ENCODE results near the gene CYREN. TPM values are rescaled to one million over a fixed set of nuclear protein-coding genes. Genes with fewer than 3 reads are reported as not detected.
A peak's percentile ranks its signal among the peaks of the same experiment; 100 is the strongest.

CYREN gene
- total RNA-seq, 2 donors from 2014 or later, result 25.5 to 31.4 TPM

GRCh38 chr7:135158141-135158655, 12.3 kb downstream of the CYREN start:
- Histone ChIP-seq H3K27ac (peak overlapping the region; percentile 66 to 70), H3K4me1 (peaks cover 0 to 52% of the 10 kb centered on the region in 2 donors), H3K4me3 (no peak overlapping the region), H3K36me3 (no peaks in the 10 kb centered on the region), H3K27me3 (no peaks in the 10 kb centered on the region), H3K9me3 (peaks cover 0 to 15% of the 10 kb centered on the region in 2 donors)
- DNase-seq (ENCODE audit: low spot score), result no peak
- TF ChIP-seq CTCF (IDR thresholded peaks at IDR 0.05), result no peak

- peaks cover 0 to 52% of the 10 kb centered on the region in 2 donors for H3K4me1 ChIP-seq
- H3K4me3 ChIP-seq, result no peak overlapping the region
- DNase-seq (ENCODE audit: low spot score), result no peak
- H3K27me3 ChIP-seq, result no peaks in the 10 kb centered on the region
- TF ChIP-seq CTCF (IDR thresholded peaks at IDR 0.05), result no peak
- H3K9me3 ChIP-seq, result peaks cover 0 to 15% of the 10 kb centered on the region in 2 donors
- no peak overlapping the region for H3K27ac ChIP-seq
- no peaks in the 10 kb centered on the region for H3K36me3 ChIP-seq
These were observed 14.2 kb downstream of the CYREN start for GRCh38 chr7:135156290-135156689.

- Histone ChIP-seq H3K27me3 (no peaks in the 10 kb centered on the region), H3K4me3 (no peak overlapping the region), H3K36me3 (no peaks in the 10 kb centered on the region), H3K9me3 (peaks cover 0 to 15% of the 10 kb centered on the region in 2 donors), H3K4me1 (peaks cover 0 to 42% of the 10 kb centered on the region in 2 donors), H3K27ac (no peak overlapping the region)
- DNase-seq (ENCODE audit: low spot score), result no peak
- TF ChIP-seq CTCF (IDR thresholded peaks at IDR 0.05), result no peak
These were observed 15.8 kb downstream of the CYREN start for GRCh38 chr7:135154734-135155133.

- no peak for TF ChIP-seq CTCF (IDR thresholded peaks at IDR 0.05)
- no peak for DNase-seq (ENCODE audit: low spot score)
- no peak overlapping the region for H3K27ac ChIP-seq
- peaks cover 0 to 15% of the 10 kb centered on the region in 2 donors for H3K9me3 ChIP-seq
- no peaks in the 10 kb centered on the region for H3K27me3 ChIP-seq
- H3K4me3 ChIP-seq, result no peak overlapping the region
- H3K4me1 ChIP-seq, result peaks cover 0 to 31% of the 10 kb centered on the region in 2 donors
- H3K36me3 ChIP-seq, result no peaks in the 10 kb centered on the region
These were observed 18.1 kb downstream of the CYREN start for GRCh38 chr7:135152442-135152841.

DNA sequence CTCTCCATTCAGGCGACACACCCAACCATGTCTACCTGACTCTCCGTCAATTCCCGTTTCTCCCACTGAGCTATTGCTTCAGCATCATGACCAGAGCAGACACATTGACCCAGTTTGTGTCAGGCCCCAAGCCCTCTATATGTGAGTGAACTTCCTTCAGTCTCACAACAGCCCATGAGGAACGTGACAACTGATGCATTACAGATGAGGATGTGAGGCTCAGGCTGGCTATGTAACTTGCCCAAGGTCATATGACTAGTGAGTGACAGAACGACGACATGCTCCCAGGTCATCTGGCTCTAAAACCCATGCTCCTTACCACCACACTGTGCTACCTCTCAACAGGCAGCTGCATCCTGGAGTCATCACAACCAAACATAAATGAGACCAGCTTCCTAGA, 19.0 kb downstream of the CYREN start:
- Histone ChIP-seq H3K36me3 (no peaks in the 10 kb centered on the region), H3K27ac (peak overlapping the region; percentile 87 to 92), H3K4me1 (peaks cover 0 to 34% of the 10 kb centered on the region in 2 donors), H3K9me3 (peaks cover 0 to 11% of the 10 kb centered on the region in 2 donors), H3K4me3 (no peak overlapping the region), H3K27me3 (no peaks in the 10 kb centered on the region)
- TF ChIP-seq CTCF (IDR thresholded peaks at IDR 0.05), result no peak
- DNase-seq (ENCODE audit: low spot score), result no peak

GRCh38 chr7:135151132-135151531, 19.4 kb downstream of the CYREN start:
- Histone ChIP-seq H3K9me3 (peaks cover 0 to 9% of the 10 kb centered on the region in 2 donors), H3K4me3 (no peak overlapping the region), H3K27ac (peak overlapping the region; percentile 87 to 92), H3K4me1 (peaks cover 0 to 38% of the 10 kb centered on the region in 2 donors), H3K27me3 (no peaks in the 10 kb centered on the region), H3K36me3 (no peaks in the 10 kb centered on the region)
- DNase-seq (ENCODE audit: low spot score), result no peak
- TF ChIP-seq CTCF (IDR thresholded peaks at IDR 0.05), result no peak

Data from right atrium auricular region (tissue), 2 donors.